C4-2B (cell line): ENCODE data around the gene SELENOO.

Source experiments
- H3K27ac ChIP-seq: fragments of 450-650 bp; 2 replicates; pipeline ENCODE4 v1.5.1; 2017
- CTCF ChIP-seq: fragments of 450-650 bp; conservative IDR thresholded peaks from 2 replicates; pipeline ENCODE4 v1.5.1; 2017; ENCODE audit warnings: mild to moderate bottlenecking
- ZFX ChIP-seq: fragments of 450-650 bp; IDR thresholded peaks from 2 replicates; pipeline ENCODE4 v1.6.1; 2017

Gene SELENOO

GRCh38 chr22:50249341-50250248 is 48.8 kb downstream of the SELENOO start:
- no peak for TF ChIP-seq ZFX
- TF ChIP-seq CTCF = no peak
- peak overlapping the region; percentile 88 for H3K27ac ChIP-seq

- no peak for TF ChIP-seq CTCF
- no peak for TF ChIP-seq ZFX
- peak overlapping the region; percentile 88 for H3K27ac ChIP-seq
These were observed 49.4 kb downstream of the SELENOO start for GRCh38 chr22:50250249-50250554.

DNA sequence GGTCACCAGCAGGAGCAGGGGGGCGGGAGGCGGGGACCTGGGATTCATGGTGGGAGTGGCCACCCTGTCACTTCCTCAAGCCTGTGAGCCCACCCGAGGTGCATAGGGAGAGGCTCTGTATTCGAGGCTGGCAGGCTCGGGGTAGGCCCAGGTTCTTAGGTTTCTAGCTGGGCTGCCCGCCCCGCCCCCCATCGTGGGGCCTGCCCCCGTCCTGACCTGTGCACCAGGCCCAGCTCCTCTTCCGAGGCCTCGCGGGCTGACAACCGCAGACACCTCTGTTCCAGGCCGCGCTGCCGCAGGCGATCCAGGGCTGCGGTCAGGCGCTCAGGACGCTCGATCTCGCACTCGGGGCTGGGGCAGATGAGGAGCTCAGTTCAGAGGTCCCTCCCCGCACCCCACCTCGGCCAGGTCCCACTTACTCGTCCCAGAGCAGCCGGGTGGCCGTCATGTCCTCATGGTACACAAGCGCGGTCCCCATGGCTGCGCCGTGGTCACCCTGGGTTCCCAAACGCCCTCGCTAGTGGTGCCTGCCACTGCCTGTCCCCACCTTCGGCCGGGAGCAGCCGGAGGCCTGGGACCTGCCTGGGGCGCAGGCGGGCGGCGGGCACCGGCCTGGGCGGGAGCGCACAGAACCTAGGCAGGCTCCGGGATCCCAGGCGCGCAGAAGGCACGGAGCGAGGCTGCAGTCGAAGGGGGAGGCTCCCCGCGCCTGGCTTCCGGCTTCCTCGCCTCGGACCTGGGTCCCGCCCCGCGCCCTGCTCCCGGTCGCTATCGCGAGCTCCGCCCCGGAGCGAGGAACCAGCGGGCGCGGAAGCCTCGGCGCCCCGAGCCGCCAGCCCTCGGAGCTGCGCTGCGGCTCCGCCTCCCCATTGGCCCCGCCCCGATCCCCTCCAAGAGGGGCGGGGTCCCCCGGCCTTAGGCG is 50.0 kb downstream of the SELENOO start, which contains the start of gene HDAC10:
Gene HDAC10, minus strand, starts transcription at position 711 of the 922 bp plus-strand sequence. Its CDS starts 233 bp downstream, at position 478.
- TF ChIP-seq CTCF = no peak
- TF ChIP-seq ZFX = peak; percentile 76; the same call in 1 of the 2 replicates
- H3K27ac ChIP-seq = peak within 1 kb of the TSS; percentile 88

DNA sequence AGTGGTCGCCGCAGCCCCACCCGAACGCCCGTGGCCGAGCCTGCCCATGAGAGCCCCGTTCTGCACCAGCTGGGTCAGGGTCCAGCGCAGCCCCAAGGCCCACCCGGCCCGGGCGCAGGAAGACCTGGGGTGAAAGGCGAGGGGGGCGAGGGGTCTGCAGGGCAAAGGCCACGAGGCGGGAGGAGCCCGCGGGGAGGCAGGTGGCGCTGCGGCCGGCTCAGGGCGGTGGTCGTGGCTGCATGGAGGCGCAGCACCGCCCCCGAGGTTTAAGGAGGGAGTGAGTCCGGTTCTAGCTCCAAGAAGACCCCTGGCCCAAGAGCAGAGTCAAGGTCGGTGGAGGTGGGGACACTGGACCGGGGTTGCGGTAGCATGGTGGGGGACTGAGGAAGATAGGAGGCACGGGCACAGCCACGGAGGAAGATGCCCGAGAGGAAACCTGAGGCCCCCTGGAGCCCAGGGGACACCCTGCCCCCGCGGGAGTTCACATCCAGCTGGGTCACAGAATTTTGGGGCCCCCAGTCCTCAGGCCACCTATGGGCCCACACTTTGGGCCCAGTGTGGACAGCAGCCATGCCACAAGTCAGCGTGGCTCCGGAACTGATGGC is 50.8 kb downstream of the SELENOO start:
- peak overlapping the region; percentile 88 for H3K27ac ChIP-seq
- no peak for TF ChIP-seq ZFX
- no peak for TF ChIP-seq CTCF

GRCh38 chr22:50252082-50253045 is 51.6 kb downstream of the SELENOO start:
- no peak overlapping the region; the same call in 1 of the 2 replicates for H3K27ac ChIP-seq
- TF ChIP-seq ZFX (no peak), CTCF (no peak; the same call in 1 of the 2 replicates)
